Left ventricle myocardium inferior (tissue), 1 donor: ENCODE data around the gene SACM1L. TPM values are rescaled to one million over a fixed set of nuclear protein-coding genes. Genes with fewer than 3 reads are reported as not detected.

ENCODE experiments used
- DNase-seq: peaks from one replicate; pipeline ENCODE4 v3.0.0-alpha.2; 2020
- H3K27ac ChIP-seq: fragments of 200-600 bp; replicated peaks from 2 replicates; pipeline ENCODE4 v1.8.0; 2021
- H3K27me3 ChIP-seq: fragments of 200-600 bp; 2 replicates; pipeline ENCODE4 v1.8.0; 2021; ENCODE audit warnings: low read depth
- H3K36me3 ChIP-seq: fragments of 200-600 bp; 2 replicates; pipeline ENCODE4 v1.8.0; 2021
- H3K4me1 ChIP-seq: fragments of 200-600 bp; 2 replicates; pipeline ENCODE4 v1.8.0; 2021
- H3K4me3 ChIP-seq: fragments of 200-600 bp; 2 replicates; pipeline ENCODE4 v1.8.0; 2021; ENCODE audit warnings: mild to moderate bottlenecking, moderate library complexity
- H3K9me3 ChIP-seq: fragments of 200-600 bp; replicated peaks from 2 replicates; pipeline ENCODE4 v1.8.0; 2021
- CTCF ChIP-seq: fragments of 200-600 bp; IDR thresholded peaks from 2 replicates; pipeline ENCODE4 v1.8.0; 2021; ENCODE audit warnings: antibody characterized with exemption, mild to moderate bottlenecking, borderline replicate concordance
- intact Hi-C: fragments of 100-400 bp; cut with micrococcal nuclease; formaldehyde crosslinking; loops from one replicate; pipeline ENCODE4 v1.11.0; 2022
- total RNA-seq: library from RNA; stranded (reverse); fragmentation: NEBNext Ultra II Directional; extraction: Animal tissue kit (Norgen Biotek cat#: 25700); gene quantifications from one replicate; pipeline ENCODE4 v1.2.1, GENCODE V29; 2021
- donor health status: DM: no; HTN: yes; CAD: no; lungs with severe emphysema.

SACM1L gene
- total RNA-seq, 1 donor from 2014 or later = 20.9 TPM

GRCh38 chr3:45737234-45737633 lies 48.0 kb downstream of the SACM1L start:
- intact Hi-C loops = no loop called here
- H3K27me3 ChIP-seq = no peaks in the 10 kb centered on the region
- H3K36me3 ChIP-seq = peaks cover 94% of the 10 kb centered on the region
- TF ChIP-seq CTCF = no peak
- H3K27ac ChIP-seq = no peak overlapping the region
- H3K4me1 ChIP-seq = no peaks in the 10 kb centered on the region
- DNase-seq = no peak
- H3K4me3 ChIP-seq = no peak overlapping the region
- H3K9me3 ChIP-seq = no peaks in the 10 kb centered on the region

- DNase-seq = no peak
- no peak overlapping the region for H3K4me3 ChIP-seq
- intact Hi-C loops = no loop called here
- TF ChIP-seq CTCF = no peak
- no peaks in the 10 kb centered on the region for H3K4me1 ChIP-seq
- no peak overlapping the region for H3K27ac ChIP-seq
- no peaks in the 10 kb centered on the region for H3K27me3 ChIP-seq
- H3K9me3 ChIP-seq = no peaks in the 10 kb centered on the region
- peaks cover 93% of the 10 kb centered on the region for H3K36me3 ChIP-seq
Observed at GRCh38 chr3:45739991-45740390, 50.8 kb downstream of the SACM1L start.

- intact Hi-C loops = no loop called here
- no peak for DNase-seq
- Histone ChIP-seq H3K4me1 (no peaks in the 10 kb centered on the region), H3K27ac (no peak overlapping the region), H3K4me3 (no peak overlapping the region), H3K36me3 (peaks cover 93% of the 10 kb centered on the region), H3K9me3 (no peaks in the 10 kb centered on the region), H3K27me3 (no peaks in the 10 kb centered on the region)
- TF ChIP-seq CTCF = no peak
Observed at GRCh38 chr3:45741247-45741646, 52.1 kb downstream of the SACM1L start.

GRCh38 chr3:45741742-45742460 lies 52.7 kb downstream of the SACM1L start:
- H3K36me3 ChIP-seq = peaks cover 93% of the 10 kb centered on the region
- H3K4me1 ChIP-seq = no peaks in the 10 kb centered on the region
- intact Hi-C loops = no loop called here
- H3K27ac ChIP-seq = no peak overlapping the region
- no peak overlapping the region for H3K4me3 ChIP-seq
- H3K9me3 ChIP-seq = no peaks in the 10 kb centered on the region
- TF ChIP-seq CTCF = no peak
- DNase-seq = no peak
- H3K27me3 ChIP-seq = no peaks in the 10 kb centered on the region

- Histone ChIP-seq H3K27ac (no peak overlapping the region), H3K36me3 (peaks cover 93% of the 10 kb centered on the region), H3K27me3 (no peaks in the 10 kb centered on the region), H3K9me3 (no peaks in the 10 kb centered on the region), H3K4me1 (no peaks in the 10 kb centered on the region), H3K4me3 (no peak overlapping the region)
- intact Hi-C loops = no loop called here
- no peak for DNase-seq
- TF ChIP-seq CTCF = no peak
Observed at GRCh38 chr3:45742461-45743089, 53.4 kb downstream of the SACM1L start.
